Activated CD4-positive, alpha-beta T cell treated with anti-CD3 and anti-CD28 coated beads, Interleukin-2, amount 50 U/mL, for 1 hour (primary cell): ENCODE measurements around the gene IFI27L1.
"Not testable (repeated sequence)": the region's sequence is repeated elsewhere in the genome, so short reads cannot be mapped to it uniquely, and the experiment has no call there.

Experiments
- DNase-seq: peaks from one replicate; pipeline ENCODE4 v3.0.0-alpha.2; 2020

Gene IFI27L1

DNA sequence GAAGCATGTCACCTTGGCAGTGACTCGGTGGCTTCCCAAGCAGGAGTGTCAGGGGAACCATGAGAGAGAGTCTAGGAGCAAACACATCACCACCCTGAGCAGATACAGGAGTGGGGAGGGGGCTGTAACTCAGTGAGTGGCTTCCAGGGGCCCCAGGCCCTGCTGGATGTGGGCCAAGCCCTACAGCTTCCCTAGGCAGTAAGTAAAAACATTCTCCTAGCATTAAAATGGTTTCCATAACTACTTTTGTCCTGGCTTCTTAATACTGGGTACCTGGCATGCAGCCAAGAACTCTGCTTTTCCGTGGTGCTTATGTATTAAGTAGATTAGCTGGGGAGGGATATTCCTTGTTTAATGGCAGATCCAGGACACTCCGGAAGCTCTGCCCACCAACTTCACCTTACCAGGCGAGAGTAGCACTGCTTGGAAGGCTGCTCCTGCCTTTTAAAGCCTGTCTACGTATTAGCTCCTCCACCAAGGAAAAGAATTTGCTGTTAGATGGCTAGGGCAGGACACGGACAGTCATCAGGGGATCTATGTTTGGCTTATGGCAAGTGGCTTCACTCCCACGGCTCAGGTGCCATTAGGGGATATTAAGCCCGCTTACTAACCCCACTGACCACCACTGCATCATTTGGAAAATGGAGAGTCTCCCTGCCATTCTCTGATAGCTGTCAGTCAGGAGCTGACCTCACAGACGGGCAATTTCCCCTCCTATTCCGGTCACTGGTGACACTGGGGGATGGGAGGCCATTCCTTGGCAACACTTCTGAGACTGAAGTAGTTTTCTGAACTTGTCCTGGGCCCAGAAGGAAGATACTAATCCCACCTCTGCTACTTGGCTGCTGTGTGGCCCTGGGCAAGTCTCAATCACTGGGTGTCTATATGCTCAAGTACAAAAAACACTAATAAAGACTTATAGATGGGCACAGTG is 32.2 kb upstream of the IFI27L1 start:
- DNase-seq, result no peak

DNA sequence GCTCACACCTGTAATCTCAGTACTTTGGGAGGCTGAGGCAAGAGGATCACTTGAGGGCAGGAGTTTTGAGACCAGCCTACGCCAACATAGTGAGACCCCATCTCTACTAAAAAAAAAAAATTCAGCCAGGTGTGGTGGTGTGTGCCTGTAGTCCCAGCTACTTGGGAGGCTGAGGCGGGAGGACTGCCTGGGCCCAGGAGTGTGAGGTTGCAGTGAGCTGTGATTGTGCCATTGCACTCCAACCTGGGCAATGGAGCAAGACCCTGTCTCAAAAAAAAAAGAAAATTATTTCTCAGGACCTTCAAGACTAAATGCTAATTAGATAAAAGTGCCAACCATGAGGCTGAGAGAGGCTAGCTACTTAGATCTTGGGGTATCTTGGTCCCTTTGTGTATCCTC is 31.5 kb upstream of the IFI27L1 start:
- DNase-seq, result no peak

DNA sequence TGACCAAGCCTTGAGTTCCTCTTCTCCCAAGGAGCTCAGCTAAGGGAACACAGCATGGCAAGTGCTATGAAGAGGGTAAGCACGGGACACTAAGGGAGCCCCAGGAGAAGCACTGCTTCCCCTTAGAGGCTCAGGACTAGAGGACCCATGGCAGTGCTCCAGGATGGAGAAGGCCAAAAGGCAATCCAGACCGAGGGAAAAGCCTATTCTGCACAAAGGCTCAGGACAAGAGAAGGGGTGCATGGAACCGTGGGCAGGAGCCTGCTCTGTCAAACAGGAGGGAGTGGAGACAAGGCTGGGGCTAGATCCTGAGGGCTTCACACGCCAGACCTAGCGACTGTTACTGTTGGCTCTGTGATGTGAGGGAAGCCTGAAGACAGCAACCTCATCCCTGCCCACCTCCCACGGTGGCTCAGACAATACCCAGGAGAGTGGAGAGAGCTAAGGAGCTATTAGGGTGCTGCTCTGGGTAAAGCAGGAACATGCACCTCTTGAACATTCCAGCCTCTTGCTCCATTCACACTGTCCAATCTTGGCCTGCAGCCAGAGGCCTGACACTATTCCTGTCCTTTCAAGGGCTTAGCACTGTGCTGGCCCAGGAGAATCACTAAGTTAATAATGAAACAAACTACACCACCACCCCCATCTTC is 30.8 kb upstream of the IFI27L1 start:
- DNase-seq, result no peak

DNA sequence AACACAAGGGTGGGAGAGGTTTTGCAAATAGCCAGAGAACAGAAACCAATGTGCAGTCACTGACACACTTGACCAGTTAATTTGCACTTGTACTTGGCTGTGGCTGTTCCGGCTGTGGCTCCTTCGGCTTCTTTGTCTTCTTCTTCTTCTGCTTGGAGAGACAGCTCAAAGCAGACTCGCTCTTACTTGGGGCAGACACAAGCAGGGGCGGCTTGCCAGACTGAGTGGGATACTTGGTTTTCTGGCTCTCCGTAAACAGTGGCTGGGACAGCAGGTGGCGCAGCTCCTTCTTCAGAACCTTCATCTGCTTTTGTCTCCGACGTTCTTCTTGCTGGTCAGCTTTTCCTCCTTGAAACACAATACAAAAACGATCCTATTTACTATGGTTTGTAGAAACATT is 30.0 kb upstream of the IFI27L1 start:
- DNase-seq, result no peak

DNA sequence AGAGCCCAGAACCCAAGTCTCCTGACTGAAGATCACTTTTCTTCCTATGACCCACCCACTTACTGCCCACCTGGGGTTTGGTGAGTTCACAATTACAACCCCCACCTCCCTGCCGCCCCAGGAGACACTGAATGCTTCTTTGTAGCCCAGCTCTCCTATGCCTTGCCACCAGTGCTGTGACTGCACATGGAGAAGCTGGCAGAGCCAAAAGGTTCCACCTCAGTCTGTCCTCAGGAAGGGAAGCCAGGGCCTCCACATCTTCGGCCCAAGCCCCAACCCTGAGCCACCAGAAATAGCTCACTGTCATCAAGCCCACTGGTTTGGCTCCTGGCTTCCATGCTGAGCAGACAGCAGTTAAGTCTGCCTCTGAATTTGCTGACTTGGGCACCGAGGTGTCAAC is 29.3 kb upstream of the IFI27L1 start:
- DNase-seq, result no peak

DNA sequence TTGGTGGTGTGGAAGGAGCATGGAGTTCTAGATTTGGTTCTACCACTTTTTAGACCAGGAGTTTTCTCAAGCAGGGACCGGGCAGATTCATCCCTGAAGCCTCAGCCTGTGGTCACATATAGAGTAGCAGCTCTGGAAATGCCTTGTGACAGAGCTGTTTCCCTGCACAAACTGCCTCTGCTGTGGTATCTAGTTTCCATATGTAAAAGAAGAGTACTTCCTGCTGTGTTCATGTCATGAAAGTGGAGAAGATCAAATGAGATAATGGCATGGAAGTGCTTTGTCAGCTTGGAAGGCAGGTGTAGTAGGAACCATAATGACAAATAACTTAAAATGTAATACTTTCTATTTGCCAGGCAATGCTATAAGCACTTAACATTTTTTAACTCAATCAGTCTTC is 28.9 kb upstream of the IFI27L1 start:
- DNase-seq, result no peak

DNA sequence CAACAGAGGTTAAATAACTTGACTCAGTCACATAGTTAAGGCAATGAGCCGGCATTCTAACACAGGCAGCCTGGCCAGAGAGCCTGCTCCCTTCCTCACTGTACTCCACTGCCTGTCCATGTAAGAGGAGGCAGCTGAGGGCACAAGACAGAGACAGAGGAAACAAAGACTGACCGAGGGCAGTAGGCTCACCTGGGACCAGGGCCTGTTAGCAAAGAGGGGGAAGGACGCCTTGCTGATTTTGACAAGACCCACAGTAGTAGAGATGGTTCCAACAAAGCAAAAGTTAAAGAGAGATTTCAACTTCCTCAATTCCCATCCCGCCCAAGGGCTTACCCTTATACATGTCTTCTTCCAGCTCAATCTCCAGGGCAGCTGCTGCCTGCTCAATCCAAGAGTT is 28.4 kb upstream of the IFI27L1 start:
- no peak for DNase-seq

DNA sequence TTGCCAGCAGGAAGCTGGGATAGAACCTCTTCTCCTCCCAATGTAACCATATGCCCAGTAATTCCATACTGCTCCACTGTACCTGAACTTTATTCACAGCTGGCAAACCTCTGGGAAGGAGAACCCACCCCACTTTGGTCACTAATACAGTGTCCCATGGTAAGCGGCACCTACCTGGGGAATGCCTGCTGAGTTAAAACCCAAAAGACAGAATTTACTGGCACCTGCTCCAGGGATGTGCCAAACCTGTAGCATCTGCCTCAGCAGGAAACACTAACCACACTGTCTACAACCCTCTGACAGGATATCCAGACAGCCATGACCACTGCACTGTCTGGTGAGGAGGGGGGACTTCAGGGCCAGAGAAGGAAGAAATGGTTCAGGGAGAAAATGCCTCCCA is 26.7 kb upstream of the IFI27L1 start:
- DNase-seq, result no peak

DNA sequence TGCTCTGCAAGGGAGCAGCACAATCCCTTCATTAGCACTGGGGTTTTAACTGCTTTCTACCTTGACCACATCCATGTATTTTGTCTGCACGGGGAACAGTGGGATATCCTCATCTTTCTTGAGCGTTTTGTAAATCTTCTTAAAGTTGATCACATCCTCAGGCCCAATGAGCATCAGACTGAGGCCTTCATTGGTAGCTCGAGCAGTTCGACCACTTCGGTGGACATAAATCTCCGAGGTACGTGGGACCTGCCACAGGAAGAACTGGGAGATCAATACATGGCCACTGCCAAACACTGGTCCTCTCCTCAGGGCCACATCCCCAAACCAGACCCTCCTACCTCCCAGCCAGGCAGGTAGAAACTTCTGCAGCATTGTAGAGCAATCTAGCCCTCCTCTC is 26.2 kb upstream of the IFI27L1 start:
- DNase-seq, result no peak

DNA sequence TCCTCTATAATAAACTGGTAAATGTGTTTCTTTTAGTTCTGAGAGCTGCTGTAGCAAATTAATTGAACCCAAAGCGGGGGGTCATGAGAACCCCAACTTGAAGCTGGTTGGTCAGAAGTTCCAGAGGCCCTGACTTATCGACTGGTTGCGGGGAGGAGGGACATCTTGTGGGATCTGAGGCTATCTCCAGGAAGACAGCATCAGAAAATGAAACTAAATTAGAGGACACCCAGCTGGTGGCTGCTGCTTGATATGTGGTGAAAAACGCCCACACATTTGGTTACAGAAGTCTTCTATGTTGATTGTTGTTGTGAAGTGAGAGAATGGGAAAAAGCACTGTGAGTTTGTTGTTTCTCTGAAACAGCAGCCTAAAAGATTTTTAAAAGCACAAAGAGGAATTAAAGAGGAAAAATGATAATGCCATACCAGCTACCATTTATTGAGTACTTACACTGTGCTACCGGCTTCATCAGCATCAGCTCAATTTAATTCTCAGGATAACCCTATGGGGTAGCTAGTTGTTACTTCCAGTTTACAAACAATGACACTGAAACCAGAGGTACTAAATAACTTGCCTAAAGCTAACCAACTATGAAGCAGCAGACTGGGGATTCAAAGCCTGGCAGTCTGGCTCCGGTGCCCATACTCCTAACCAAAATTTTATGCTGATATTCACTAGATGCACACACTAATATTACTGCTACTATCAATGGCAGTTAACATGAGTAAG is 24.4 kb upstream of the IFI27L1 start:
- no peak for DNase-seq

DNA sequence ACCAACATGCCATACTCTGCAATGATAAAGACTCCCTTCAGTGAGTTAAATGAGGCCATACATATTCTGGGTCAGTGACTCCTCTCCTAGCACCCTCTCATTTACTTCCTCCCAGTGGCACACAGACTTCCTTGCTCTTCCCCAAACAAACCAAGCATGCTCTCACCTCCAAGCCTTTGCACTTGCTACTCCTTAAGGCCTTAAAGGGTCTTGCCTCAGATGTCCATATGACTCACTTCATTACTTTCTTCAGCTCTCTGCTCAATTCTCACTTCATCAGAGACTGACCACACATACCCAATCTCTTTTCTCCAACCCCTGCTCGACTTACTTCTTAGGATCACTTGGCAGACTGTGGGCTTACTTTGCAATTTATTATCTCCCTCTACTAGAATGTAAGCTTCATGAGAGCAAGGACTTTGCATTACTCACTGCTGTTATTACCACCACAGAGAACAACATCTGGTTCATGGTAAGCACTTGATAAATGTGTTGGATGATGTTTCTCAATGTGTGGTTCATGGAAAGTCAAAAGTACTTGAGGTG is 22.9 kb upstream of the IFI27L1 start:
- no peak for DNase-seq

DNA sequence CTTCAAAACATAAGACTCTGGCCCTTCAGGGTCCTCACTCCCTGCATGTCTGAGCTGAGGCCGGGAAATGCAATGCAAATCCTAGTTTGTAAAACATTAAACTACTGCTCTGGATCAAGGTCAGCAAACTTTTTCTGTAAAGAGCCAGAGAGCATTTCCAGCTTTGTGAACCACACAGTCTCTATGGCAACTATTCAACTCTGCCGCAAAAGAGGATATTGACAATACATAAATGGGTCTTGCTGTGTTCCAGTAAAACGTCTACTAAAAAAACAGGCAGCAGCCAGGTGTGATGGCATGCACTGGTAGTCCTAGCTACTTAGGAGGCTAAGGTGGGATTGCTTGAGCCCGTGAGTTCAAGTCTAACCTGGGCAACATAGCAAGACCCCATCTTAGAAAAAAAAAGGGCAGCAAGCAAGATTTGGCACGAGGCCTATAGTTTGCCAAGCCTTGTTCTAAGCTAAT is 22.4 kb upstream of the IFI27L1 start:
- DNase-seq, result no peak

DNA sequence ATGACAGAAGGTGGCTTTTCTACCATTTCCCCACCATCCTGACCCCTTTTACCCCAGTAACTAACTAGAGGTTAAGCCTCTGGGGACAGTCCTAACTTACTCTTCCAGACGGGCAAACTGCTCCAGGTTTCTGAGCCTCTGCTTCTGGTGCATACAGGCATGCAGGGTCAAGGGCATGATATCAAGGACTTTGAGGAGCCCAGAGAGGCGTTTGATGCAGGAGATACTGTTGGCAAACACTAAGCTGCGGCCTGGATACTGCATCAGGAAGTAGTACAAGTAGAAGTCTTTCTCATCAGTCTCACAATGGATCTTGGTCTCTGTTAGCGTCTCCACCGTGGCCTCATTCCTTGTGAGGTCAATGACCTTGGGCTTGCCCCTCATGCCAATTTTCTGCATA is 21.1 kb upstream of the IFI27L1 start:
- DNase-seq, result no peak

DNA sequence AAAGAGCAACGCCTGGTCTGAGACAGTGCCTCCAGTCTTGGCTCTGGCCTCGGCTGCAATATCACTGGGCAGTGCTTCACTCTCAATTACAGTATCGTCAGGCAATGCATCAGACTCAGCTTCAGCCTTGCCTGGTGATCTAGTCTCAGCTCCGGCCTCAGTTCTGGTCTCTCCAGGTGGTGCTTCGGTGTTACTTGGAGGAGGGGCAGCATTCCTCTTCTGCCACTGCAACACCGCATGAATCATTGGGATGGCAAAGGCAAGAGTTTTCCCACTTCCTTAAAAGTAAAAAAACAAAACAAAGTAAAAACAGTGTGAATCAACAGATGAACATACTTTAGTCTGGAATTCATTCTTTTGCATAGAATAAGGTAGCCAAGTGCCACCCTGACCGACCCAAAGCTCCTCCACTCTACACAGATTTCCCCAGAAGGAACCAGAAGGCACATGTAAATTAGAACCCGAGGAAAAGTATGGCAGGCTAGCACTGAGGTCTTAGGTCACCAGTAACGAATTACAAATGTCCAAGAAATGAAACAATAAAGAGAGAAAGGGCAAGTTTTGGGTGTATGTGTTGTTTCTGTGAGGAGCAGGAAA is 18.7 kb upstream of the IFI27L1 start:
- DNase-seq, result no peak

DNA sequence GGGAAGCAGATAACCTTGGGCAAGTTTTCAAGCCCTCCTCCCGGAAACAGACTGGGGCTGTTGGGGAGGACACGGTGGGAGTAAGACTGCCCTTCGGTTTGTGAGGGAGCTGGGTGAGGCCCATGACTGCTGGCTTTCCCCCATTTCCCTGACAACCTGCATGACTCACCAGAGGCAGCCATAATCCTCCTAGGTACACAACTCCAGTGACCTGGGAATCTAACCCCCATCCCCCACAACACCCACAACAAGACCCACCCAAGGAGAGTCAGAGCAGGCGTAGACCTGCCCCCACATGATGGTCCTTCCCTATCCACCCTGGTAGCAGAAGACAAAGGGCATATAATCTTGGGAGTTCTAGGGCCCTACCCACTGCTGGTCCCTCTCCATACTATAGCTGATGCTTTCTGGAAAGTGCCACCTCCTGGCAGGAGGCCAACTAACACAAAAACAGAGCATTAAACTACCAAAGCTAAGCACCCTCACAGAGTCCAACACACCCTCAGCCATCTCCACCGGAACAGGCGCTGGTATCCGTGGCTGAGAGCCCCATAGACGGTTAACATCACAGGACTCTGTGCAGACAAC is 14.9 kb upstream of the IFI27L1 start:
- DNase-seq, result no peak

DNA sequence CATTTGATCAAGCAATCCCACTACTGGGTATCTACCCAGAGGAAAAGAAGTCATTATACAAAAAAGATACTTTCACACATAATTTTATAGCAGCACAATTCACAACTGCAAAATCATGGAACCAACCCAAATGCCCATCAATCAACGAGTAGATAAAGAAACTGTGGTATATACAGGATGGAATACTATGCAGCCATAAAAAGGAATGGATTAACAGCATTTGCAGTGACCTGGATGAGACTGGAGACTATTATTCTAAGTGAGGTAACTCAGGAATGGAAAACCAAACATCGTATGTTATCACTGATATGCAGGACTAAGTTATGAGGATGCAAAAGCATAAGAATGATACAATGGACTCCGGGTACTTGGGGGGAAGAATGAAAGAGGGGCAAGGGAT is 9.0 kb upstream of the IFI27L1 start:
- not testable (repeated sequence) for DNase-seq

DNA sequence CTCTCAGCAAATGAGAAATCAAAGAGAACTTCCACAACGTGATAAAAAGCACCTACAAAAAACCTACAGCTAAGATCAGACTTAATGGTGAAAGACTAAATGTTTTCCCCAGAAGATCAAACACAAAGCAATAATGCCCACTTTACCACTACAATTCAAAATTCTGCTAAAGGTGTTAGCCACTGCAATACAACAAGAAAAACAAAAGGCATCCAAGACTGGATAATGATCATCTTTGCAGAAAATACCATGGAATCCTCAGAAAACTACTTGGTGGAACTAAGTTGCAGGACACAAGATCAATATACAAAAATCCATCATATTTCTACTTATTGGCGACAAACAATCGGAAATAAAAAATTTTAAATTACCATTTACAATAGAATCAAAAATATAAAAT is 6.6 kb upstream of the IFI27L1 start:
- no peak for DNase-seq

DNA sequence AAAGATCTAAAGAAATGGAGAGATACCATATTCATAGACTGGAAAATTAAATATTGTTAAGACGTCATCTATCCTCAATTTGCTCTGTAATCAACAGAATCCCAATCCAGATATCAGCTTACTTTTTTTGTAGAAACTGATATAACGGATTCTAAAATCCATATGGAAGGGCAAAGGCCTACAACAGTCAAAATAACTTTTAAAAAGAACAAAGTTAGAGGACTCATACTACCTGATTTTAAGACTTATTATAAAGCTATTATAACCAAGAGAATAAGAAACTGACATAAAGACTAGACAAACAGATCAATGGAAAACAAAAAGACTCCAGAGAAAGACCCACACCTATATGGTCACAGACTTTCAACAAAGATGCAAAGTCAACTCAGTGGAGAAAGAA is 6.1 kb upstream of the IFI27L1 start:
- no peak for DNase-seq

DNA sequence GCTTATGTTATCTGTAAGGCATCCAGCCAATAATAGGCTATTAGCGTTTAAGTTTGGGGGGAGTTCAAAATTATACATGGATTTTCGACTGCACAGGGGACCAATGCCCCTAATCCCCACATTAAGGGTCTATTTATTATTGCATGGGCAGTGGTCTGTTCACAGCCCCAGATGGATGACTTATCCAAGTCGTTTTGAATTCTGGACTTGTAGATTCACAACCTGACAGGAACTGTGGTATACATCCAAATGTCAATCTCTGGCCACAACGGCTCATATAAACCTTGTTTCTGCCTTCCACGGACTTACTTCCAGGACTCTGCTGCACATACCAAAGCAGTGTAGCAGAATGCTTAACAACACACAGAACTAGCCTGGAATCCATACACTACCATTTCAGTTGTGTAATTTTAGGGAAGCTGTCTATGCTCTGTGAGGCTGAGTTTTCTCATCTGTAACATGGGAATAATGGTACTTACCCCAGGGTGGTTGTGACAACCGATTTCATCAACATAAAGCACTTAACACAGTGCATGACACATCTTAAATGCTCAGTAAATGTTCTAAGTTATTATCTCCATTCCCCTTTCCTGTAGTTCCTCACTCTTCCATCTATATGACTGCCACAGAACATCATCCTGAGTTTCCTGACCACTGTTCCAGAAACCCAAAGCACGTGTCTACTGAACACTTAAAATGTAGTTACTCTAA is 3.8 kb upstream of the IFI27L1 start:
- no peak for DNase-seq

DNA sequence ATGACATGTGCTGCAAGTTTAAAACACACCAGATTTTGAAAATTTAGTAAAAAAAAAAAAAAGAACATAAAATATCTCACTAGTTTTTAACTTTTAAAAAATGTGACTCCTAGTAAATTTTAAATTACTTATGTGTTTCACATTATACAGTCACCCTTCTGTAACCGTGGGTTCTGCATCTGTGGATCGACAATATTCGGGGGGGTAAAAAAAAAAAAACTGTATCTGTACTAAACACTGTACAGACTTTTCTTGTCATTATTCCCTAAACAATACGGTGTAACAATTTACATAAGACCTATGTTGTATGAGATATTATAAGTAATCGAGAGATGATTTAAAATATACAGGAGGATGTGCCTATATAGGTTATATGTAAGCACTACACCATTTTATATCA is 3.3 kb upstream of the IFI27L1 start:
- DNase-seq, result no peak

DNA sequence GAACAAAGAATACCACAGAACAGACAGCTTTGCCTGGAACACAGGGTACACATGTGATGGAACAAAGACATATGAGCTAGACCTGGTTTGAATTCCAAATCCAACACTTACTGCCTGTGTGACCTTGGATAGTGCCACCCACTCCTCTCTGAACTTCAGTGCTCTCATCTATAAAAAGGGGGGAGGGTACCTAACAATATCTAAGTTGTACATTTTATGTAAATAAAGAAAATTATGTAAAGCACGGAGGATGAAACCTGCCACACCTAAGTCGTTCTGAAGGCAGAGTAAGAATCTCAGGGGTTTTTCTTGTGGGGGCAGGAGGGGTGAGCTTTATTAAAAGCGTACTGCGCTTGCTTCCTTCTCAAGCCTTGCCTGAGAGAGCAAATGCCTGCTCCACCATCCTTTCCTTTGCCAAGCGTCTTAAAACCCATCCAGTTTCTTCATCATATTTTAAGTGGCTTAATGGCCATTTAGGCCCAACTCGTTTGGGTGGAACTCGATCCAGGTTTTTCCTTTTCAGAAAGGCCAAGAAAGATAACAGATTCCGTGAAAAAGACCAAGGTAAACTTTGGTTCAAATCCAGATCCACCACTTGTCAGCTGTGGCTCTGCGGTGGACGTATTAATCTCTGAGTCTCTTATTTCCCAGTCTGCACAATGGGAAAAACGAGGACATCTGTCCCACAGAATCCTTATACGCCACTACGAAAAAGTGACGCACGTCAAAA is 1.1 kb upstream of the IFI27L1 start:
- DNase-seq, result no peak
